Measurements from ENCODE around the gene EDC4.

Gene EDC4

GRCh38 chr16:67846320-67847063, 26.4 kb upstream of the EDC4 start, which contains the start of gene NUTF2 (continued):
- no peak for TF ChIP-seq ZNF16 (tag by site-specific recombination; IDR thresholded peaks at IDR 0.05; ENCODE audit: low read depth)
- no peak for TF ChIP-seq SCRT2 (tag by site-specific recombination; IDR thresholded peaks at IDR 0.05)
- no peak for TF ChIP-seq ZNF404 (tag by site-specific recombination; IDR thresholded peaks at IDR 0.05)
- TF ChIP-seq ZNF791 (tag by site-specific recombination; IDR thresholded peaks at IDR 0.05): no peak
- peak; percentile 64; the same call in 1 of the 2 replicates for TF ChIP-seq ZNF629 (tag by site-specific recombination; IDR thresholded peaks at IDR 0.05)
- 0 out of 2 replicates have a peak, but pooled peaks have one; percentile 23 for TF ChIP-seq ZNF501 (tag by site-specific recombination; IDR thresholded peaks at IDR 0.05)
- TF ChIP-seq ZSCAN30 (tag by site-specific recombination; IDR thresholded peaks at IDR 0.05): peak; percentile 36; the same call in 1 of the 2 replicates
- TF ChIP-seq YY2 (tag by site-specific recombination; IDR thresholded peaks at IDR 0.05): peak; percentile 84
- 0 out of 2 replicates have a peak, but pooled peaks have one; percentile 20 for TF ChIP-seq YY1 (tag by site-specific recombination; IDR thresholded peaks at IDR 0.05)
- no peak for TF ChIP-seq ZNF530 (tag by site-specific recombination; IDR thresholded peaks at IDR 0.05; ENCODE audit: low read depth)
- TF ChIP-seq ZBTB48 (tag by site-specific recombination; IDR thresholded peaks at IDR 0.05): peak; percentile 95
- peak; percentile 53; the same call in 1 of the 2 replicates for TF ChIP-seq WT1 (tag by site-specific recombination; IDR thresholded peaks at IDR 0.05)
- no peak for TF ChIP-seq ZNF623 (tag by site-specific recombination; IDR thresholded peaks at IDR 0.05)
- TF ChIP-seq ZNF138 (tag by site-specific recombination; IDR thresholded peaks at IDR 0.05; ENCODE audit: borderline replicate concordance): no peak
- TF ChIP-seq ZNF112 (tag by site-specific recombination; IDR thresholded peaks at IDR 0.05): no peak
- no peak for TF ChIP-seq ZNF302 (tag by site-specific recombination; IDR thresholded peaks at IDR 0.05; ENCODE audit: low read depth)
- TF ChIP-seq ZBTB7A (tag by site-specific recombination; IDR thresholded peaks at IDR 0.05; ENCODE audit: low read depth): peak; percentile 67; the same call in 1 of the 2 replicates
- TF ChIP-seq ZNF394 (tag by site-specific recombination; IDR thresholded peaks at IDR 0.05; ENCODE audit: borderline replicate concordance): peak; percentile 60; the same call in 1 of the 2 replicates
- TF ChIP-seq ZNF169 (tag by site-specific recombination; IDR thresholded peaks at IDR 0.05): no peak
- TF ChIP-seq KLF9 (tag by site-specific recombination; IDR thresholded peaks at IDR 0.05; ENCODE audit: low read depth): peak; percentile 93
- TF ChIP-seq, protein P1, sequence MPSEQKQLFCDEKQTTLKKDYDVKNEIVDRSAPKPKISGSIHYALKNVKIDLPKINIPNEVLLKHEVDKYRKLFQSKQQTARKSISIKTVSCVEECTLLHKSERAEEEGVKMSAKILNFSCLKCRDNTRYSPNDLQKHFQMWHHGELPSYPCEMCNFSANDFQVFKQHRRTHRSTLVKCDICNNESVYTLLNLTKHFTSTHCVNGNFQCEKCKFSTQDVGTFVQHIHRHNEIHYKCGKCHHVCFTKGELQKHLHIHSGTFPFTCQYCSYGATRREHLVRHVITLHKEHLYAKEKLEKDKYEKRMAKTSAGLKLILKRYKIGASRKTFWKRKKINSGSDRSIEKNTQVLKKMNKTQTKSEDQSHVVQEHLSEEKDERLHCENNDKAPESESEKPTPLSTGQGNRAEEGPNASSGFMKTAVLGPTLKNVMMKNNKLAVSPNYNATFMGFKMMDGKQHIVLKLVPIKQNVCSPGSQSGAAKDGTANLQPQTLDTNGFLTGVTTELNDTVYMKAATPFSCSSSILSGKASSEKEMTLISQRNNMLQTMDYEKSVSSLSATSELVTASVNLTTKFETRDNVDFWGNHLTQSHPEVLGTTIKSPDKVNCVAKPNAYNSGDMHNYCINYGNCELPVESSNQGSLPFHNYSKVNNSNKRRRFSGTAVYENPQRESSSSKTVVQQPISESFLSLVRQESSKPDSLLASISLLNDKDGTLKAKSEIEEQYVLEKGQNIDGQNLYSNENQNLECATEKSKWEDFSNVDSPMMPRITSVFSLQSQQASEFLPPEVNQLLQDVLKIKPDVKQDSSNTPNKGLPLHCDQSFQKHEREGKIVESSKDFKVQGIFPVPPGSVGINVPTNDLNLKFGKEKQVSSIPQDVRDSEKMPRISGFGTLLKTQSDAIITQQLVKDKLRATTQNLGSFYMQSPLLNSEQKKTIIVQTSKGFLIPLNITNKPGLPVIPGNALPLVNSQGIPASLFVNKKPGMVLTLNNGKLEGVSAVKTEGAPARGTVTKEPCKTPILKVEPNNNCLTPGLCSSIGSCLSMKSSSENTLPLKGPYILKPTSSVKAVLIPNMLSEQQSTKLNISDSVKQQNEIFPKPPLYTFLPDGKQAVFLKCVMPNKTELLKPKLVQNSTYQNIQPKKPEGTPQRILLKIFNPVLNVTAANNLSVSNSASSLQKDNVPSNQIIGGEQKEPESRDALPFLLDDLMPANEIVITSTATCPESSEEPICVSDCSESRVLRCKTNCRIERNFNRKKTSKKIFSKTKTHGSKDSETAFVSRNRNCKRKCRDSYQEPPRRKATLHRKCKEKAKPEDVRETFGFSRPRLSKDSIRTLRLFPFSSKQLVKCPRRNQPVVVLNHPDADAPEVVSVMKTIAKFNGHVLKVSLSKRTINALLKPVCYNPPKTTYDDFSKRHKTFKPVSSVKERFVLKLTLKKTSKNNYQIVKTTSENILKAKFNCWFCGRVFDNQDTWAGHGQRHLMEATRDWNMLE (tag by site-specific recombination; conservative IDR thresholded peaks at IDR 0.05; ENCODE audit: low read depth): 0 out of 2 replicates have a peak, but pooled peaks have one; percentile 12
- peak; percentile 81 for TF ChIP-seq SP7 (tag by site-specific recombination; IDR thresholded peaks at IDR 0.05)
- no peak for TF ChIP-seq ZNF48 (tag by site-specific recombination; IDR thresholded peaks at IDR 0.05)
- no peak for TF ChIP-seq ZNF600 (tag by site-specific recombination; IDR thresholded peaks at IDR 0.05)
- no peak for TF ChIP-seq SCRT1 (tag by site-specific recombination; IDR thresholded peaks at IDR 0.05; ENCODE audit: borderline replicate concordance)
- peak; percentile 98 for TF ChIP-seq ZNF561 (tag by site-specific recombination; IDR thresholded peaks at IDR 0.05; ENCODE audit: borderline replicate concordance)
- TF ChIP-seq ZEB2 (tag by site-specific recombination; IDR thresholded peaks at IDR 0.05): peak; percentile 85
- 0 out of 2 replicates have a peak, but pooled peaks have one; percentile 12 for TF ChIP-seq ZNF366 (tag by site-specific recombination; conservative IDR thresholded peaks at IDR 0.05)
- no peak for TF ChIP-seq INSM2 (tag by site-specific recombination; IDR thresholded peaks at IDR 0.05)
- TF ChIP-seq, protein P2, sequence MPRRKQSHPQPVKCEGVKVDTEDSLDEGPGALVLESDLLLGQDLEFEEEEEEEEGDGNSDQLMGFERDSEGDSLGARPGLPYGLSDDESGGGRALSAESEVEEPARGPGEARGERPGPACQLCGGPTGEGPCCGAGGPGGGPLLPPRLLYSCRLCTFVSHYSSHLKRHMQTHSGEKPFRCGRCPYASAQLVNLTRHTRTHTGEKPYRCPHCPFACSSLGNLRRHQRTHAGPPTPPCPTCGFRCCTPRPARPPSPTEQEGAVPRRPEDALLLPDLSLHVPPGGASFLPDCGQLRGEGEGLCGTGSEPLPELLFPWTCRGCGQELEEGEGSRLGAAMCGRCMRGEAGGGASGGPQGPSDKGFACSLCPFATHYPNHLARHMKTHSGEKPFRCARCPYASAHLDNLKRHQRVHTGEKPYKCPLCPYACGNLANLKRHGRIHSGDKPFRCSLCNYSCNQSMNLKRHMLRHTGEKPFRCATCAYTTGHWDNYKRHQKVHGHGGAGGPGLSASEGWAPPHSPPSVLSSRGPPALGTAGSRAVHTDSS (tag by site-specific recombination; IDR thresholded peaks at IDR 0.05): no peak
- no peak for TF ChIP-seq TCF7L2 (IDR thresholded peaks at IDR 0.05; ENCODE audit: borderline replicate concordance, low read depth, low read length)
- TF ChIP-seq ZBTB6 (tag by site-specific recombination; IDR thresholded peaks at IDR 0.05): no peak
